ENCODE data around the gene IL1RAPL1. TPM values are rescaled to one million over a fixed set of nuclear protein-coding genes. Genes with fewer than 3 reads are reported as not detected.

IL1RAPL1 gene
- total RNA-seq, 1 donor from 2014 or later: not detected

- TF ChIP-seq CTCF (conservative IDR thresholded peaks at IDR 0.05; ENCODE audit: low read depth, low read length): no peak
- H3K4me3 ChIP-seq (ENCODE audit: low read depth, low read length): peak overlapping the region; percentile 22
- peak; percentile 57 for DNase-seq (ENCODE audit: low read depth)
Observed at GRCh38 chrX:29652484-29652883, 1065.2 kb downstream of the IL1RAPL1 start.

GRCh38 chrX:29653721-29654120, 1066.5 kb downstream of the IL1RAPL1 start:
- no peak for TF ChIP-seq CTCF (conservative IDR thresholded peaks at IDR 0.05; ENCODE audit: low read depth, low read length)
- no peak for DNase-seq (ENCODE audit: low read depth)

GRCh38 chrX:29659911-29660310, 1072.7 kb downstream of the IL1RAPL1 start:
- no peak overlapping the region for H3K4me3 ChIP-seq (ENCODE audit: low read depth, low read length)
- no peak for DNase-seq (ENCODE audit: low read depth)
- no peak for TF ChIP-seq CTCF (conservative IDR thresholded peaks at IDR 0.05; ENCODE audit: low read depth, low read length)

More at GRCh38 chrX:29653721-29654120, 1066.5 kb downstream of the IL1RAPL1 start:
- H3K4me3 ChIP-seq (ENCODE audit: low read depth, low read length): no peak overlapping the region

- no peak for TF ChIP-seq CTCF (conservative IDR thresholded peaks at IDR 0.05; ENCODE audit: low read depth, low read length)
- no peak overlapping the region for H3K4me3 ChIP-seq (ENCODE audit: low read depth, low read length)
- no peak for DNase-seq (ENCODE audit: low read depth)
Observed at GRCh38 chrX:29661290-29661689, 1074.0 kb downstream of the IL1RAPL1 start.

GRCh38 chrX:29662101-29662500, 1074.9 kb downstream of the IL1RAPL1 start:
- peak; percentile 59 for DNase-seq (ENCODE audit: low read depth)
- TF ChIP-seq CTCF (conservative IDR thresholded peaks at IDR 0.05; ENCODE audit: low read depth, low read length): no peak
- no peak overlapping the region for H3K4me3 ChIP-seq (ENCODE audit: low read depth, low read length)

- H3K4me3 ChIP-seq (ENCODE audit: low read depth, low read length): peak overlapping the region; percentile 19
- peak; percentile 78 for DNase-seq (ENCODE audit: low read depth)
- no peak for TF ChIP-seq CTCF (conservative IDR thresholded peaks at IDR 0.05; ENCODE audit: low read depth, low read length)
Observed at GRCh38 chrX:29662759-29663503, 1075.7 kb downstream of the IL1RAPL1 start.

- no peak for DNase-seq (ENCODE audit: low read depth)
- TF ChIP-seq CTCF (conservative IDR thresholded peaks at IDR 0.05; ENCODE audit: low read depth, low read length): no peak
Observed at GRCh38 chrX:29665532-29665931, 1078.3 kb downstream of the IL1RAPL1 start.

More at GRCh38 chrX:29665532-29665931, 1078.3 kb downstream of the IL1RAPL1 start:
- H3K4me3 ChIP-seq (ENCODE audit: low read depth, low read length): no peak overlapping the region

Measured in epithelial cell of proximal tubule (primary cell).